Kidney capillary endothelial cell (primary cell): ENCODE measurements around the gene DLST.

Experiments
- DNase-seq: peaks from one replicate; pipeline ENCODE4 v3.0.0-alpha.2; 2018; ENCODE audit warnings: low spot score

The DLST gene

DNA sequence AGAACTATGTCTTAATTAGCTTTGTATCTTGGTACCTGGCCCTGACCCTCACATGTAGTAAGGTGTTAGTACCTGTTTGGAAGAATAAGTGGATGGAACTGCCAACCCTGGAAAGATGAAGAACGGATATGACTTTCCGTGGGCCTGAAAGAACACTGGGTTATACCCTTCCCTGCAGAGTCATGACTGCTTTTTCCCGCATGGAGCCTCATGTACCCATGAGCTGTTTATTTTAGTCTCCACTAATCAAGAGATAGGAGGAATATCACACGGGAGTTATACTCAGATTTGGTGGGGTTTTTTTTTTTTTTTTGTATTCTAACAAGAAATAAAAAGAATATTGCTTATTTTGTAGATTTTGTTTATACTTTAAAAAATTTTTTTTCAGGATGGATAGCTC, 15.9 kb downstream of the DLST start:
- DNase-seq: no peak

DNA sequence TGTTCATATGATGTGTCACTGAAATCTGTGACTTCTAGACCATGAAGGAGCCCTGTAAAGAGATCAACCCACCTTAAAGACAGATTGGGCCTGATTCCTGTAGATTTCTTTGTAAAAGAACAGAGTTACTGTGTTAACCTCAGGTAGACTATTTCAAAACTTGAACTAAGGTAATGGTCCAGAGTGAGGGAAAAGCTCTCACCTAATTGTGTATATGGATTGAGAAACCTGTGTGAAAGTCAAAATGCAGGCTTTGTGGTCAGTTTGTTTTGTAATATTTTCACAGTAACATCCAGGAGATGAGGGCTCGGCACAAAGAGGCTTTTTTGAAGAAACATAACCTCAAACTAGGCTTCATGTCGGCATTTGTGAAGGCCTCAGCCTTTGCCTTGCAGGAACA, 16.4 kb downstream of the DLST start:
- DNase-seq: no peak

- no peak for DNase-seq
Observed at GRCh38 chr14:74898694-74899093, 17.0 kb downstream of the DLST start.

DNA sequence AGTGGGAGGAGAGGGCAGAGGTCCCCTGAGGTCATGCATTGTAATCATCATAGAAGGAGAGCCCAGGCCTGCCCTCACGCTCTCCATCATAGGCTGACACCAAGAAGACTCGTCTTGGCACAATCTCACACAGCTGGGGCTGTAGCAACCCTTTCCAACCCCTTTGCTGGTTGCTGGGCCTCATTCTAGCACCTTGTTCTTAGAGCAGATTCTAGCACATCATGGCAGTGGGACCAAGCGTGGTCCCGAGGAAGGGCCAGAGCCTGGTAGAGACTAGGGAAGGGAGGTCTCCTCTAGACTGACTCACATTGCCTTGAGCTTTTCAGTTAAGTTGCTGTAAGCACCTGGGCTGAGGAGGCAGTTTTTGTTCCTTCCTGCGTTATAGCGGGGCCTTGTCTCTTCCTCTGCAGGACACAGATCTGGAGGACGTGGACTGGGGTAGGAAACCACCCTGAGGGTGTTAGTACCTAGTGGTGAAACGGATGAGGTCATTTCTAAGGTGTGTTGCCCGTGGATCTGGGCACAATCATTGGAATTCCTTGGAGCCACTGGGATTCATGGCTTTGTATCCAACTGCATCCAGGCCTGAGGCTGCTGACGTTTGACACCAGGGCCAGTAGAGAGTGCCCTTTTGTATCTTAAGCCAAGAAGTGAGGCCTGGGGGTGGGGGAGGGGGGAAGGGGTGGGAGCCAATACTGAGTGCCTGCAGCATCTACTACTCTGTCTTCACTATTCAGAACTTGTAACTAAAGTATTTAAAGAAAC, 21.4 kb downstream of the DLST start:
- DNase-seq: no peak

DNA sequence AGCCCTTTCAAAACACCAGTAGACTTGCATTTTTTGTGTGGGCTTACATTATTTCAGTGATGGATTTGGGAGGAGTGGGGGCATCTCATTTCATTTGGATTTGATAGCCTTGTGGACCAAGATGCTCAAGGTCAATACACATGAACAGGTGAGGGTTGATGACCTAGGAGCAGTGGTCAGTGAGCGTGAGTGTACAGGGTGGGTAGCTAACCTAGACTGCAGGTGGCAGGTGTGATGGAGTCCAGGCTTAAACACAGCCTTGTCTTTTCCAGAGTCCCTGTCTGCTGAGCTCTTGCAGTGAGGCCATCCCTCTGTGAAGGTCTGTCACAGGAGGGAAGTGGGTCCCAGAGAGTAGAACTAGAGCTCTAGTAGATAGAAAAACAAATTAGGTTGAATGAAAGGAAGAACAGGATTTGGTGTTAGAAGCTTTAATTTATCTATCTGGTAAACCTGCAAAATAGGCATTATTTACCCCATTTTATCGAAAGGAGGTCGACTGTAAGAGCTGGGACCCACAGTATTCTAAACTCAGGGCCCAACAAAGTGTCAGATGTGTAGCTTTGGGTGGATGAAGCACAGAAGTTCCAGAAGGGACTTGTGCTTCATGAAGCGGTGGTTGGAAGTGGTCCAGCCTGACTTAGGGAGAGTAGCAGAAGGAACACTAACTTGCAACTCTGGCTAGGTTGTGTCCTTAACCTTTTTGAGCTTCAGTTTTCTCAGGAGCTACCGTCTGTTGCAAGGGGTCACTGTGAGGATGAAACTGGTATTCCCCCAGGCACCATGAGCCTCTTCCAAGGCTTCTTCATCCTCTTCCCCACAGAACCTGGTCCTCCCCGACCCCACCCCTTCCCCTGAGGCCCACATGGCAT, 23.2 kb downstream of the DLST start:
- DNase-seq: no peak

- DNase-seq: peak; percentile 49
Observed at GRCh38 chr14:74905595-74906142, 24.0 kb downstream of the DLST start.

DNA sequence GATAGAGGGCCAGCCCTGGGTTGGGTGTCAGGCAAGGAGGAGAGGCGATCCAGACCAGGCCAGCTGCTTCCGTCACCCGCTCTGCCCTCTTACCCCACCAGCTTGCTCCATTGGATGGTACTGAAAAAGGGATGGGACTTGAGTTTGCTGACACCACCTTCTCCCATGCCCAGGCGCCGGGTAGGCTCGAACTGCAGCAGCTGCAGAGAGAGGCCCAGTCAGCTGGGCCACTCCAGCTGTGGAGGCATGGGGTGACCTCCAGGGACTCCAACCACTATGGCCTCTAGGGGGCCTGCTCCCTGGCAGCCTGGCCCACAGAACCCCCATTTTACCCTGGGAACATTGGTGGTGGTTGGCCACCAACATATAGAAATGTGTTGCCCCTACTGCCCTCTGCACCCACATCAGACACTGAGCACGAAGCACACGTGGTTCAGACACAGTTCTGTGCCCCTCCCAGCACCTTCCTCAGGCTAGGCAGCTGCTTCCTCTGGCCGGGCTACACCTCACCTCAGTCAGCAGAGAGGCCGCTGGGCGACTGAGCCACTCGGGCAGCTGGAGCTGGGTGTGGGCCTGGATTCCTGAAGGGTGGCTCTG, 25.3 kb downstream of the DLST start:
- no peak for DNase-seq

DNA sequence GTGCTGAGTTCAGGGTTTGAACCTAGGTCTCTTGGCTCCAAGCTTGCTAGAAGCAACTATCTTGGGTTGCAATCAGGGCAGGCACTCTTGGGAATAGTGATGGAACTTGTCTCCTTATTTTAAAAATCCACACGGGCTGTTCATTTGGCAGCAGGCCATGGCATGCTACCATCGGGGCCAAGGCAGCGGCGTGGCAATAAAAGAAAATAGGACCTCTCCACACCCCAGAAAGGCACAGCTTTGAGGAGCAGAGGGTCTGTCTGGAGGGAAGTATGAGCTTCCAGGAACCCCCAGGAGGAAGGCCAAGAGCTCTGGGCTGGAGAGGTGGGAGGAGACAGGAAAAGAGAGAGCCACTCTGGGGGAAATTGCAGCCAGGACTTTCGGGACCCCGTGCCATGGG, 26.0 kb downstream of the DLST start:
- no peak for DNase-seq

- no peak for DNase-seq
Observed at GRCh38 chr14:74908861-74909341, 27.2 kb downstream of the DLST start.

- no peak for DNase-seq
Observed at GRCh38 chr14:74909501-74909900, 27.8 kb downstream of the DLST start.

DNA sequence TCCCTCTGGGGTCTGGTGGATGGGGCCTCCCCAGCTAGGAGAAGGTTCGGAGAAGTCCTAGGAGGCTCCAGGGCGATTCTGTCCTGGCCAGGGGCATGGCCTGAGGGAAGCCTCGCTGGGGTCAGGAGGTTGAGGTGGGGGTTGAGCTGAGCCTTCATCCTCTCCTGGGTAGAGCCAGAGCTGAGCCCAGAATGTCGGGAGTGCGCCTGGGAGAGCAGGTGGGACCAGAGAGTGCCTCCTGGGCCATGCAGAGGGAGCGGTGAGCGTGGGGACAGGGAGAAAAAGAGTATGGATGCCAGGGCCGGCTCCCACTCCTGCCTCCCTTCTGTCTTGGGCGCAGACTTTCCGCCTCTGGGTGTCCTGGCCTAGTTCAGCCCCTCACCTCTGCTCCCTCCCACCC, 28.2 kb downstream of the DLST start:
- no peak for DNase-seq

GRCh38 chr14:74910556-74910955, 28.8 kb downstream of the DLST start:
- no peak for DNase-seq

DNA sequence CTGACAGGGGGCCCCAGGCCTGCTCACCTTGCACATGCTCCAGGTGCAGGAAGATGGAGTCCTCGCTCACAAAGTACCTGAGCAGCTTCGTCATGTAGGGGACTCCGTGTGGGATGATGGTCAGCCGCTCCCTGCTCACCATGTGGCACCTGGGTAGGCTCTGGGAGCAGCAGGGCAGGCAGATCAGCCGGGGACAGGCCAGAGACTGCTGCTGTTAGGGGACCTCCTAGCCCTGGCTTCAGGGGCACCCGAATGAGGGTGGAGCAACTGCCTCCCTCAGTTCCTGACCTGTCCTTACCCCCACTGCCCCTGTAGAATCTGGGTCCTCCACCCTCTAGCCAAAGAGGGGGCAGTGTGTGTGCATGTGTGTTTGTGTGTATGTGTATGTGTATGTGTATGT, 29.5 kb downstream of the DLST start:
- no peak for DNase-seq

GRCh38 chr14:74911704-74912103, 30.0 kb downstream of the DLST start:
- DNase-seq: no peak

GRCh38 chr14:74912111-74912510, 30.4 kb downstream of the DLST start:
- no peak for DNase-seq

DNA sequence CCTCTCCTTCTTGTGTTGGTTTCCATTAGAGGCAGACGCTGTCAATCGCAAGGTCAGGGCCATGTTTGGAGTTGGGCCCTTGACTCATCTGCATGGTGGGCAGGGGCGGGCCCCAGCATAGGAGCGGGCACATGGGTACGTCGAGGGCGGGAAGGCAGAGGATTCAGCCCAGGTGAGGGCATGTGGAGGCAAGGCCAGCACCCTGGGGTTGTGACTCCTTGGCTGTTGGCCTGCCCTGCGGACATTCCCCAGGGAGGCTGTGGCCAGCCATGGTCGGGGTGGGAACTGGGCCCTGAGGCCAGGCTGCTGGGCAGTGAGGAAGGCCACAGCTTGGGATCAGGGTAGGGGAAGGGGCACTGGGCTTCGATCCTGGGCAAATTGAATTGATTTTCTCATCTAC, 31.1 kb downstream of the DLST start:
- DNase-seq: no peak

- DNase-seq: no peak
Observed at GRCh38 chr14:74913393-74913910, 31.7 kb downstream of the DLST start.

- DNase-seq: peak; percentile 67
Observed at GRCh38 chr14:74913986-74914573, 32.4 kb downstream of the DLST start.

DNA sequence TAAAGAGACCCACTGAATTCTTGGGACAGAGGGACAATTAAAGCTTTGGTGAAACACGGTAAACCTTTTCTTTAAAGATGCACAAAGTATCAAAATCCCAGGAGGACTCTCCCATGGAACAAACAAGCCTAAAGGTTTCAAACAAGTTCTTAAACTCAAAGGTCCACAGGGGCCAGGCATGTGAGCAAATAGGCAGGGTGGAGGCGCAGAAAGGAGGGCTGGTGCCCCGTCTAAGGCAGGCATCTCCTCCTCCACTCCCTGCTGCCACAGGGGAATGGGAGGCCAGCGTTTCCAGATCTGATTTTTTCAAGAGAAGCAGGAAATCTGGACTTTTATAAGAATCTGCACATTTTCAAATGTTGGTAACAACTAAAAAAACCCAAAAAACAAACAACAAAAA, 33.7 kb downstream of the DLST start:
- DNase-seq: no peak

DNA sequence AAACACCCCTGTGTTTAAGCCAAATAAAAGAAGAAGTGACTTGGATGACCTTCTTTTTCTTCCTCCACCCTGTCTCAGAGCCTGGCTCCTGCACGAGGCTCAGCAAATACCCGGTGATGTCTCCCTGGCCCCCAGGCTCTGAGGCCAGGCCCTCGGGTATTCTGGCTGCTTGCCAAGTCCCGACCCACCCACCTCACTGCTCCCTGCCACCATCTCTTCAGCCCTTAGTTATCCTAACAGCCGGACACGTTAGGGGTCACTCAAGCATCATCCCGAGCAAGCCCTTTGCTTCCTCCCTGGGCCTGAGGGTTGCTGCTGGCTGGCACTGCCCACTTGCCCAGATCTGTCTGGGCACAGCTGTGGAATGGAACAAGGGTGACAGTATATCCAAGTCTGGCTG, 34.1 kb downstream of the DLST start:
- no peak for DNase-seq

DNA sequence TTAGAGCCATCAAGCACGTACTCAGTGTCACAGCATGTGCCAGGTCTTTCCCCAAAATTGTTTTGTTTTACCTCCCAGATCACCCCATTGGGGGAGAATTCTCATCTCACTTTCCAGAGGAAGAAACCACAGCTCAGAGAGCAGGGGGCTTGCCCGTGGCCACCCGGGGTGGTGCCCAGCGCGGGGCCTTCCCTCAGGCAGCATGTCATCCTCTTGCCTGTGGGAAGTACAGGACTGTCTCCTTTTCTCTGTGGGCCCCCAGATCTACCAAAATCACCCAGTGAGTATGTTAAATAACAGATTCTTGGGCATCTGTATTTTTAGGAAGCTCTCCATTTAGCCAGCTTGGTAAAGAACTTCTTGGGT, 35.4 kb downstream of the DLST start:
- no peak for DNase-seq

DNA sequence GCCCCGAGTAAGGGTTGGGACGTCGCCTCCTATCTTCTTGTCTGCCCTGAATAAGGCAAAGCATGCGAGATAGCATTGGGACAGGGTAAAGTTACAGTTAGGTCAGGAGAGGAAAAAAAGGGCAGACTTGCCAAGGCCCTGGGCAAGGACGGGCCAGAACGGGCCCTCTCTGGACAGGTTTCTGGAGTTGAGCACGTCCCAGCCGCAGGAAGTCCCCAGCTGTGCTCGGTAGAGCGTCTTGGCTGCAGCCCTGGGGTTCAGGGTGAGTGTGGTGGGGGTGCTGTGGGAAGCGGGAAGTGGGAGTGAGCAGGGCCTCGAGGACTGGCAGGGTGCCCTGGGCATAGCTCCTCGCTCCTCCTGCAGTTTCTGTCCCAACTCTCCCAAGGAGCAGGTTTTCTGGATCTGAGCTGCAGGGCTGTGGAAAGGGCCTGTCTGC, 35.9 kb downstream of the DLST start:
- DNase-seq: no peak
